ENCODE measurements around the gene LRSAM1. TPM values are rescaled to one million over a fixed set of nuclear protein-coding genes. Genes with fewer than 3 reads are reported as not detected.

Gene LRSAM1
- total and polyA plus RNA-seq, 2 donors from 2014 or later, result 15.8 to 24.6 TPM

DNA sequence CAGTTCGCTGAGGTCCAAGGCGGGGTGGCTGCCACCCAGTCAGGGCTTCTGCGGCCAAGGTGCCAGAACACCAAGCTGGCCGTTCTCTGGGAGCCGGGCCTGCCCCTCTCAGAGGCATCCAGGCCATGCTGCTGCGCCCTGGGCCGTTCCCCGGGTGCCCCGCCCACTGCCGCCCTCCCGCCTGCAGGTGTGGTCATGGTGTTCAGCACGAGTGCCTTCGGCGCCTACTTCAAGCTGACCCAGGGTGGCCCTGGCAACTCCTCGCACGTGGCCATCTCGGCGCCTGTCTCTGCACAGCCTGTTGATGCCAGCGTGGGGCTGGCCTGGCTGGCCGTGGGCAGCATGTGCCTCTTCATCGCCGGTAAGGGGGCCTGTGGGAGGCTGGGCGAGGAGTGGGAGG is 46.7 kb upstream of the LRSAM1 start:
- Histone ChIP-seq H3K27me3 (ENCODE audit: control insufficient read depth, insufficient read depth, low read length) (no peaks in the 10 kb centered on the region), H3K4me1 (ENCODE audit: control insufficient read depth in 2 of 3, insufficient read depth in 2 of 3, low read depth in 1 of 3, low read length in 3 of 3) (no peaks in the 10 kb centered on the region), H3K9ac (ENCODE audit: low read length in 3 of 3) (no peak overlapping the region), H3K9me3 (ENCODE audit: control insufficient read depth in 2 of 3, insufficient read depth in 1 of 3, low read length in 3 of 3) (no peaks in the 10 kb centered on the region), H3K27ac (ENCODE audit: low read depth in 2 of 2, low read length in 2 of 2) (no peak overlapping the region), H3K4me3 (ENCODE audit: low read length in 3 of 3) (no peak overlapping the region), H3K36me3 (ENCODE audit: control insufficient read depth in 2 of 3, insufficient read depth in 3 of 3, low read length in 3 of 3) (peaks cover 0 to 20% (median 15%) of the 10 kb centered on the region in 3 donors)
- FAIRE-seq, result no peak
- intact Hi-C loops (cut with DNase I), result no loop called here
- no peak for DNase-seq
- TF ChIP-seq, protein P1, sequence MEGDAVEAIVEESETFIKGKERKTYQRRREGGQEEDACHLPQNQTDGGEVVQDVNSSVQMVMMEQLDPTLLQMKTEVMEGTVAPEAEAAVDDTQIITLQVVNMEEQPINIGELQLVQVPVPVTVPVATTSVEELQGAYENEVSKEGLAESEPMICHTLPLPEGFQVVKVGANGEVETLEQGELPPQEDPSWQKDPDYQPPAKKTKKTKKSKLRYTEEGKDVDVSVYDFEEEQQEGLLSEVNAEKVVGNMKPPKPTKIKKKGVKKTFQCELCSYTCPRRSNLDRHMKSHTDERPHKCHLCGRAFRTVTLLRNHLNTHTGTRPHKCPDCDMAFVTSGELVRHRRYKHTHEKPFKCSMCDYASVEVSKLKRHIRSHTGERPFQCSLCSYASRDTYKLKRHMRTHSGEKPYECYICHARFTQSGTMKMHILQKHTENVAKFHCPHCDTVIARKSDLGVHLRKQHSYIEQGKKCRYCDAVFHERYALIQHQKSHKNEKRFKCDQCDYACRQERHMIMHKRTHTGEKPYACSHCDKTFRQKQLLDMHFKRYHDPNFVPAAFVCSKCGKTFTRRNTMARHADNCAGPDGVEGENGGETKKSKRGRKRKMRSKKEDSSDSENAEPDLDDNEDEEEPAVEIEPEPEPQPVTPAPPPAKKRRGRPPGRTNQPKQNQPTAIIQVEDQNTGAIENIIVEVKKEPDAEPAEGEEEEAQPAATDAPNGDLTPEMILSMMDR (IDR thresholded peaks at IDR 0.05; ENCODE audit: borderline replicate concordance, extremely low read depth, insufficient read depth), result no peak

DNA sequence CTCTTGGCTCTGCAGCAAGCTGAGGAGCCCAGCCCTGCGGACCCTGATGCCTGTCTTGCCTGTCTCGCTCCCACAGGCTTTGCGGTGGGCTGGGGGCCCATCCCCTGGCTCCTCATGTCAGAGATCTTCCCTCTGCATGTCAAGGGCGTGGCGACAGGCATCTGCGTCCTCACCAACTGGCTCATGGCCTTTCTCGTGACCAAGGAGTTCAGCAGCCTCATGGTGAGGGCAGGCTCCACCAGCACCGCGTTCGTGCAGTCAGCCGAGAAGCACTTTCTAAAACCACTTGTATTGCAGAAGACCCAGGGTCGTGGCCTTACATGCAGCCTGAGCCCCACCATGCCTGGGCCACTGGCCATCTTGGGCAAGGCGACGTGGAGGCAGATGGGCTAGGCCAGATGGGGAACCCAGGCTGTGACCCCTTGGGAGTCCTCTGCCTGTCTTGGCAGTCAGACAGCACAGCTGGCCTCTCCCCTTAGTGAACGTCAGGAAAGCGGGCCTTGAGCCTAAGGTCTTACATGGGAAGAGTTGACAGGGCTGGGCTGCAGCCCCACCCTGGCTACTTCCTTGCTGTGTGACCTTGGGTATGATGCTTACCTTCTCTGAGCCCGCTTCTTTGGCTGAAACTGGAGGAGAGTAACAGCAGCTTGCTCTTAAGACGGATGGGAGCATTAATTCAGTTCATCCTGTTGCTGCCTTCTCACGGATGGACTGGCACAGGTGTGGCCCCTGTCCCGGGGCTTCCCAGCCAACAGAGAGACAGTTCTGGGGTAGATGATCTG is 45.8 kb upstream of the LRSAM1 start:
- no peak for DNase-seq
- Histone ChIP-seq H3K4me1 (ENCODE audit: control insufficient read depth in 2 of 3, insufficient read depth in 2 of 3, low read depth in 1 of 3, low read length in 3 of 3) (no peaks in the 10 kb centered on the region), H3K9ac (ENCODE audit: low read length in 3 of 3) (no peak overlapping the region), H3K9me3 (ENCODE audit: control insufficient read depth in 2 of 3, insufficient read depth in 1 of 3, low read length in 3 of 3) (no peaks in the 10 kb centered on the region), H3K4me3 (ENCODE audit: low read length in 3 of 3) (no peak overlapping the region), H3K27me3 (ENCODE audit: control insufficient read depth, insufficient read depth, low read length) (no peaks in the 10 kb centered on the region), H3K27ac (ENCODE audit: low read depth in 2 of 2, low read length in 2 of 2) (no peak overlapping the region), H3K36me3 (ENCODE audit: control insufficient read depth in 2 of 3, insufficient read depth in 3 of 3, low read length in 3 of 3) (peaks cover 0 to 20% (median 13%) of the 10 kb centered on the region in 3 donors)
- TF ChIP-seq, protein P1 (IDR thresholded peaks at IDR 0.05; ENCODE audit: borderline replicate concordance, extremely low read depth, insufficient read depth), result no peak
- no peak for FAIRE-seq
- intact Hi-C loops (cut with DNase I), result no loop called here

DNA sequence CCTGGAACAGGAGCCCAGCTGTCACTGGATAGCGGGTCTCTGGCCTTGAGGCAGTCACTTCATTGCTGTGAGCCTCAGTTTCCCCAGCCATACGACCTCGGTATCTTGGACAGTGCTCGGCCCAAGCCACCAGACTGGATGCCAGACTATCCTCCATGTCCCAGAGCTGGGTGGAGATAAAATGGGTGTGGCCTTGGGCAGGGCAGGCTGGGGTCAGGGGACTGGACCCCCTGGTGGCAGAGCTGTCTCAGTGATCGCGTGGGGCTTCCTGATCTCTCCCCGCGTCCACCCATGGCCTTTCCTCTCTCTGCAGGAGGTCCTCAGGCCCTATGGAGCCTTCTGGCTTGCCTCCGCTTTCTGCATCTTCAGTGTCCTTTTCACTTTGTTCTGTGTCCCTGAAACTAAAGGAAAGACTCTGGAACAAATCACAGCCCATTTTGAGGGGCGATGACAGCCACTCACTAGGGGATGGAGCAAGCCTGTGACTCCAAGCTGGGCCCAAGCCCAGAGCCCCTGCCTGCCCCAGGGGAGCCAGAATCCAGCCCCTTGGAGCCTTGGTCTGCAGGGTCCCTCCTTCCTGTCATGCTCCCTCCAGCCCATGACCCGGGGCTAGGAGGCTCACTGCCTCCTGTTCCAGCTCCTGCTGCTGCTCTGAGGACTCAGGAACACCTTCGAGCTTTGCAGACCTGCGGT is 44.4 kb upstream of the LRSAM1 start:
- Histone ChIP-seq H3K36me3 (ENCODE audit: control insufficient read depth in 2 of 3, insufficient read depth in 3 of 3, low read length in 3 of 3) (peaks cover 0 to 20% (median 13%) of the 10 kb centered on the region in 3 donors), H3K27me3 (ENCODE audit: control insufficient read depth, insufficient read depth, low read length) (no peaks in the 10 kb centered on the region), H3K4me1 (ENCODE audit: control insufficient read depth in 2 of 3, insufficient read depth in 2 of 3, low read depth in 1 of 3, low read length in 3 of 3) (no peaks in the 10 kb centered on the region), H3K4me3 (ENCODE audit: low read length in 3 of 3) (no peak overlapping the region), H3K27ac (ENCODE audit: low read depth in 2 of 2, low read length in 2 of 2) (no peak overlapping the region), H3K9ac (ENCODE audit: low read length in 3 of 3) (no peak overlapping the region), H3K9me3 (ENCODE audit: control insufficient read depth in 2 of 3, insufficient read depth in 1 of 3, low read length in 3 of 3) (no peaks in the 10 kb centered on the region)
- FAIRE-seq (no peak), DNase-seq (no peak)
- intact Hi-C loops (cut with DNase I), result no loop called here
- TF ChIP-seq, protein P1 (IDR thresholded peaks at IDR 0.05; ENCODE audit: borderline replicate concordance, extremely low read depth, insufficient read depth), result no peak

Measured in kidney (tissue), 14 donors.